HG03103 (cell line): ENCODE data around the gene AQR.
"Not testable (repeated sequence)": the region's sequence is repeated elsewhere in the genome, so short reads cannot be mapped to it uniquely, and the experiment has no call there.

ENCODE experiments used
- ATAC-seq: cut with Tn5 transposase; IDR thresholded peaks from one replicate; pipeline ENCODE4 v1.9.1; 2021; ENCODE audit warnings: low read depth; ENCODE audit not compliant: unreplicated experiment

The AQR gene

DNA sequence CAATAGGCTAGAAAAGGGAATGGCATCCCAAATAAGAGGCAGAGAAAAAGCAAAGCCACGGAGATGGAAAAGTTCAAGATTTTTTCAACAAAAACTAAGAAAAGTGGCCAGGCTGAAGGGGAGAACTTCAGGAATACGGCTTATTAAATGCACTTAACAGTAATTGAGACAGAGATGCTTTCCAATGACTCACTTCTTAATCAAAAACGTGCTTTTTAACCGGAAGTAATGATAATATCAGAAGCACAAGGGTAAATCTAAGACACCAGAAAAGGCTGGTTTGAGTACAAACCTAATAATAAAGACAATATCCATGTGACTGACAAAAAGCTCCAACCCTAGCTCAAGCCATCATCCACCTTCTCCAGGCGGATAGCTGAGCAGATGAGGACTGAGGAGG, 149.4 kb downstream of the AQR start:
- ATAC-seq: no peak

DNA sequence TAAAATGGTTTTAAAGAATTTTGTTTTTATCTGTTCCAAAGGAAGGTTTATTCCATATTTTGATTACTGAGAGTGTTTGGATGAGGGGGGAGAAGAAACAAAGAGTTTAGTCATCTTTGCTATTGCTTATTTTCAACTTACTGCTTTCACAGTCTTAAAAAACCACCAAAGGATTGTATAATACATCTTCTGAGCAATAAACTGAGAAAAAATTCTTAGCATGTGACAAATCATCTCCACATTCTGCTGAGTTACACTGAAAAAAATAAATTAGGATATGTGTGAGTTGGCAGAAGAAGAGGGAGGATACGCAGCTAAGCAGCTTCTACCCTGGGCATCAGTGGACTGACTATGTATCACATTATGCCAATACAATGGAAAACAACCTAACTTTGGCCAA, 151.0 kb downstream of the AQR start:
- ATAC-seq: no peak

DNA sequence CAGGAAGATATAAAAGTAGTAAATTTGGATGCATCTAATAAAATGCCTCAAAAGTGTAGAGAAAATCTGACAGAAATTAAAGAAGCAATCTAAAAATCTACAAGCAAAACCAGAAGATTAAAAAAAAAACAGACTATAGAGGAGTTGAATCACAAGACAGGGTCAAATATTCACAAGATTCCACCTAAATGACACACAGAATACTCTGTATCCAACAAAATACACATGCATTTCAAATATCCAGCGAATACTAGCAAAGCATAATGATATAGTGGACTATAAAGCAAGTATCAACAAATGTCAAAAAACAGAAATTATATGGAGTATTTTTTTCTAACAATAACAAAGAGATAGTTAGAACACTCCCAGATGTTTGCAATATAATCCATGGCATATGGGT, 153.7 kb downstream of the AQR start:
- no peak for ATAC-seq

DNA sequence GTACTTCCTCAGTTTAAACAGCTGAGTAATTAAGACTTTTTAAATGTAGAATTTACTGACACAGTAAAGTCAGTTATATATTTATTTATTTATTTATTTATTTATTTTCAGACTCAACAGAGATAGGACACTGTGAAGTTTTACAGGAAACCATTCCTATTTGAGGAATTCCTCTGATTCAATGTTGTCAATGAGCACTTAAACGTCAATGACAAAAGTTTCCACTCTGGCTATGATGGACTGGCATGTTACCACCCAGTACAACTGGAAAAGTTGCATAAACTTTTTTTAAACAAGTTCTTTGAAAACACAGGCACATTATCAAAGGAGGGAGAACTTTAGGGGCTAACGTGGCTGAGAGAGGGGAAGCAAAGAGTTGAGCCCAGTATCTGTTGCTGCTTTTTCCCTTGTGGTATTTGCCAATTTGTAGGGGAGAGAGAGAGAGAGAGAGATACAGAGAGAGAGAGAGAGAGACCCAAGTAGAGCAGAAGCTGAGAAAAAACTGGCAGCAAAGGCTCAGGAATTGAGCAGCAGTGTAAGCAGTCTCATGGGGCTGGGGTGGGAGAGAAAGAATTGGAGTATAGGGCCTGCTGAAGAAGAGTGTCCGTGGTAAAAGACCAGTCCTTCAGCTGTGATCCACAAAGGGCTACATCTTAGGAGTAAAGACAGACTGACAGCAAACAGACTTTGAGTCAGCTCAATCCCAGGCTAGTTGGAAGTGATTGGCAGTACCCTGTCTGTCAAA, 155.9 kb downstream of the AQR start:
- no peak for ATAC-seq

DNA sequence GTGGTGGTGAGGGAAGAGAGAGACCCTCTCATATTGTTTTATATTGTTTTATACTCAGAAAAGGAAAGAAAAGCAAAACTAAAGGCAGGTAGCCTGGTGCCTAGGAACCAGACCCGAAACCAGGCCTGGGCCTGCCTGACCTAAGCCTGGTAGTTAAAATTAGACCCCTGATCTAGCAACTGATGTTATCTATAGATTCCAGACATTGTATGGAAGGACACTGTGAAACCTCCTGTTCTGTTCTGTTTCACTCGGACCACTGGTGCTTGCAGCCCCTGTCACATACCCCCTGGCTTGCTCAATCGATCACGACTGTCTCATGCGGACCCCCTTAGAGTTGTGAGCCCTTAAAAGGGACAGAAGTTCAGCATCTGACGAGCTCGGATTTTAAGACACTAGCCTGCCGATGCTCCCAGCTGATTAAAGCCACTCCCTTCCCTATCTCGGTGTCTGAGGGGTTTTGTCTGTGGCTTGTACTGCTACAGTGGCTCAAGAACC, 156.6 kb downstream of the AQR start:
- ATAC-seq: not testable (repeated sequence)

DNA sequence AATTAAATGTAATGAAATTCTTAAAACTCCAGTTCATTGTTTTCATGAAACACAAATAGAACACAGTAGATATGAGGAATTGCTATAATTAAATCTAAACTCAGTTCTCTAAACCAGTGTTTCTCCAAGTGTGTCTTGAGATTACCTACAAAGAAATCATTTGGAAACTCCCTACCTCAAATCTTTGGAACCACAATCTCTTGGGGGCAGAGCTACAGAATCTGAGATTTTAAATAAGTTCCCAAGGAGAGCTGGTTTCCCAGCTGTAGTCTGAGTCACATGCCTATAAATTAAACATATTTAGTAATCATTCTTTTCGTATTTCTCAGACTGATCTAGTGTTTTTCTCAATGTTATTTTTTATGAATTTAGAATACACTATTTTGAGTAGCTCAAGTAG, 157.2 kb downstream of the AQR start:
- no peak for ATAC-seq

DNA sequence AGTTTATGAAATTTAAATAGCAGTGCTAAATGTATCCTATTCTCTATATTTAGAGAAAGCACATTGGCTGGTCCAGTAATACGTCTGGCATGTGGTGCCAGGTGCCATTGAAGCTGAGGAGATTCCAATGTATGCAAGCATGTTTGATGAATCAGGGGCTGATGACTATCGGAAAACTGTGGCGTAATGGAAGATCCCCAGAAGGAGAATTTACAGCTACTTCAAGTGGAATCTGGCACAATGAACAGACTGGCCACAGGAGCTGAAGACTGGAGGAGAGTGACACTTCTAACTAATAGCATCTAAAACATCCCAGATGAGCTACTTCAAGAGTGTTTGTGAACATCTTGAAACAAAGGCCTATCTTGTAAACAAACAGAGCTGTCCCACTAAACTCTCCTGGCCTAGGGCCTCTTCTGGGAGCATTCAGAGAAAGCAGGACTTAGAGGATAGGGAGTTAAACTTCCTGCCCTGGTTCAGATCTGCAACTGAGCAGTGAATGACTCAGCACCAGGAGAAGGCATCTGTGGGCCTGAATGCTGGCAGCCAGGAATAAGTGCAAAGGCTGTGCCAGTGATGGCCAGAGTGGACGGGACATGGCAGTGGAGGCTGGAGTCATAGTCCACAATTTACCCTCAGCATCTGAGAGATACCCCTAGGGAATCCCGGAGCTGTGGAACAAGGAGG, 159.0 kb downstream of the AQR start:
- ATAC-seq: no peak

DNA sequence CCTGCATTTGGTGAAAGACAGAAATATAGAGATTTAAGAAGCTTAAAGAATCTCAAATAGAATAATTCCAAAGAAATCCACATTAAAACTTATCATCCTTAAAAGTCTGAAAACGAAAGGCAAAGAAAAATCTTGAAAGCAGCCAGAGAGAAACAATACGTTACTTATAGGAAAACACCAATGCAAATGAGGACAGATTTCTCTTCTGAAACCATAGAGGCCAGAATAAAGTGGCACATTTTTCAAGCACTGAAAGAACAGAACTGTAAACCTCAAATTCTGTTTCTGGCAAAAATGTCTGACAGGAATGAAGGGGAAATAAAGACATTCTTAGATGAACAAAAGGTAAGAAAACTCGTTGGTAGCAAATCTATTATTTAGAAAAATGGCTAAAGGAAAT, 160.4 kb downstream of the AQR start:
- no peak for ATAC-seq

DNA sequence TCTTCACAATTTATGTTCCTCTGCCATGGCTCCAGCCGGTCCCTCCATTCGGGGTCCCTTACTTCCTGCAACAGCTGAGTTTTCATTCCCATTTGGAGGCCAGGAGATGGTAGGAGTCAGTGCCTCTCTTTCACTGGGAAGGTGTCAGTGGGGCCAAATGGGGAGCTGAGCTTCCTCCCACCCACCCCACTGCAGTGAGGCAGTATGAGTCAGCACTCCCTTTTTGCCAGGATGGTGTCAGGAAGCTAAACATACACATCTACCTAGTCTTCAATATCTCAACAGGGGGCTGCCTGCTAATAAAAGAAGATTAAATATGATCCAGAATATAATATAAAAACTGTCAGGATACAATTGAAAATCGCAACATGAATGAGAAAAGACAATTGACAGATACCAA, 161.5 kb downstream of the AQR start:
- ATAC-seq: no peak

DNA sequence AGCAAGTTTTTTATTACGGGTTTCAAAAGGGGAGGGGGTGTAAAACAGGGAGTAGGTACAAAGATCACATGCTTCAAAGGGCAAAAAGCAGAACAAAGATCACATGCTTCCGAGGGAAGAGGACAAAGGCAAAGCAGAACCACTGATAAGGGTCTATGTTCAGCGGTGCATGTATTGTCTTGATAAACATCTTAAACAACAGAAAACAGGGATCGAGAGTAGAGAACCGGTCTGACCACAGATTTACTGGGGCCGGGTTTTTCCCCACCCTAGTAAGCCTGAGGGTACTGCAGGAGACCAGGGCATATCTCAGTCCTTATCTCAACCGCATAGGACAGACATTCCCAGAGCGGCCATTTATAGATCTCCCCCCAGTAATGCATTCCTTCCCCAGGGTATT, 162.3 kb downstream of the AQR start:
- ATAC-seq: not testable (repeated sequence)

DNA sequence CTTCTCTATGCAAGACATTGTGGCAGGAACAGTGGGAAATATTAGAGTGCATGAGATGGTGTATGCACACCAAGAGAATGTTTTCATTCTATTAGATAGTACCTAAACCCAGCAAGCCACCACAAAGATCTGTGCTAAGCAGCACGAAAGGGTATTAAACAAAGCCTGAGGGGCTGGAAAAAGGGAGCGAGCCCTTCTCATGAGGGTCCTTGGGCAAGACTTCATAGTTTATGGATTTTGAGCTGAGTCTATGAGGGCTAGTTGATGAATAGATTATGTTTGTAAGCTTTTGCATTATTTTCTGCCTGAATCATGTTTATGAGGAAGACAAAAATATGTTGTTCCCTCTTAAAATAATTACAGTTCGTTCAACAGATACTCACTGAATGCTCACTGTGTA, 164.8 kb downstream of the AQR start:
- ATAC-seq: no peak

DNA sequence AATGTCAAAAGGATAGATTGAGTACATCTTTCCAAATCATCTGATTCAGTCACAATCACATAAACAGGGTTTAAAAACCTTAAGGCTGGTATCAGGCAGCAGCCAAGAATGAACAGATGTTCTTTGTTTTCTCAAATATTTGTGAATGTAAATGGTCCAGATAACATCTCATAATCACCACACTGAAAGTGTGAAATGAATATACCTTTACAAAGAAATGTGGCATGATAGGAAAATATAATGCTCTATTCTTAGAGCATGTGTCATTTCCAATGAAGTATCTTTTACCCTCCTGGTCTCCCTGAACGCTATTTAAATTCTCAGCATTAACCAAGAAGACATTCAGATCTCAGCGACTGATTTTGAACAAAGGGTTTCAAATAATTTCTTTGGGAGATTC, 165.4 kb downstream of the AQR start:
- no peak for ATAC-seq

DNA sequence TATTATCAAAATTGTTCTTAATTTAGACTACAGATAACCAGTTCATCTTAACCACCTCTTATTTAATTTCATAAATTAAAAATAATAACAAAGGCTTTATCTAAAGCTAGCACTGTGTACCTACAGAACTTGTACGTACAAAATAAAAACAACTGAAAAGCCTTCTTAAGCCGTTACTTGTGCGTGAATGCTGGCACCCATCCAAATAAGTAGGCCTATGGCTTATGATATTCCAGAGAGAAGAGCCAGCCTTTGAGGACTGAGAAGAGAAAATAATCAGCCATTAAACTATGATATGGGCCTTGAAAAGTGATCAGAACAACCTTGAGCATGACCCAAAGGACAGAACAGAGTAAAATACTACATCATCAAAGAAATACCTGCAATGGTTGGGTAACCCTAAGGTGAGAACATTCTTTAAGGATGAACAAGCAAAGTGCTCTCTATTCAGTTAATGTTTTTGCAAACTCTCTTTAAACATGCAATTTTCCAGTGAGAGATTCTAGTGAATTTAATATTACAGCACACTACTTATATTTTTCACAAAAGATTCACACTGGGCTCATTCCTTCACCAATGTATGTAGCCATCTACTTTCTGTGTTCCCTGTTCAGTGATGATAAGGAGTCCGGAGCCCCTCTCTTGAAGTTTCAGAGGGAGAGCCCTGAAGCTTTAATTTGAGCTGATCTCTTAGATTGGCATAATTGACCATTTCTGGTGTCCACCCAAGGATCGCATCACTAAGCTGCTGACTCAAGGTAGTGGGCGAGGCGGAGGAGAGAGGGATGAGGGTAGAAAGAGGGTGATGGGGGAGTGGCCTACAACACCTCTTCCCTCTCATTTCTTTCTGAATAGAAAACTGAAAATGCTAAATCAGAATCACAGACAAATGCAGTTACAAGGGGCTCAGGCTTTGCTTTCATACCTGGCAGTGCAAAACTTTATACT, 166.5 kb downstream of the AQR start:
- no peak for ATAC-seq

DNA sequence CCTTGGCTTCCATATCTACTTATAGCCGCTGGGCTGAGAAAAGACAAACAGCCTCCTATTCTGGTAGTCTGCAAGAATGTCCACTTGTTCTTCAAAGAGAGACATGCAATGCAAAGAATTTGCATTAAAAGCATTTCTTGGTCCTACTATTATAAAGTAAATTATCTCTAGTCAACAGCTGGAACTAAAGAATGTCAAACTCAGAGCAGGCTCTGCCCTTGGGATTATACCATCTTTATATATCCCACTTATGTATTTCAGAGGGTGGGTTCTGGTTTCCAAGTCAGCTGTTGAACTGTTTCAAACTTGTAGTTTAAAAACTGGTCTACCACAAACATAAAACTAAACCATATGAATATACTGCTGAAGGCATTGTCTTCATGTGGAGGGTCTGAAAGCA, 167.2 kb downstream of the AQR start:
- ATAC-seq: no peak
